Neutrophil (primary cell): ENCODE measurements around the gene CD8B.

Experiments used
- H3K27ac ChIP-seq: fragments of 200-600 bp; sonication (generic); 2 replicates; pipeline ENCODE4 v1.5.1; 2016; ENCODE audit warnings: mild to moderate bottlenecking, moderate library complexity
- H3K27me3 ChIP-seq: fragments of 200-600 bp; sonication (generic); 2 replicates; pipeline ENCODE4 v1.6.0; 2016; ENCODE audit warnings: mild to moderate bottlenecking
- H3K36me3 ChIP-seq: fragments of 200-600 bp; sonication (generic); 2 replicates; pipeline ENCODE4 v1.5.1; 2017
- H3K4me1 ChIP-seq, 2 experiments: fragments of 200-600 bp in 1 of 2; sonication (generic) in 1 of 2; 1 replicate in 1 of 2; 2 replicates in 1 of 2; pipeline versions ENCODE4 v1.5.1 to v1.6.1; 2013 to 2016; ENCODE audit warnings: low read depth in 1 of 2, low read length in 1 of 2, mild to moderate bottlenecking in 1 of 2, moderate library complexity in 1 of 2; ENCODE audit not compliant: control insufficient read depth in 1 of 2, insufficient read depth in 1 of 2
- H3K4me3 ChIP-seq, 2 experiments: fragments of 200-600 bp in 1 of 2; sonication (generic) in 1 of 2; 1 replicate in 1 of 2; 2 replicates in 1 of 2; pipeline ENCODE4 v1.5.1; 2013 to 2016; ENCODE audit warnings: low read depth in 1 of 2, low read length in 1 of 2, mild to moderate bottlenecking in 1 of 2, moderate library complexity in 1 of 2
- H3K9me3 ChIP-seq: fragments of 200-600 bp; sonication (generic); 2 replicates; pipeline ENCODE4 v1.5.1; 2016
- TF ChIP-seq, protein P1 (sequence below): fragments of 200-600 bp; sonication (generic); IDR thresholded peaks from 2 replicates; pipeline ENCODE4 v1.5.1; 2016; ENCODE audit warnings: antibody characterized with exemption

Gene CD8B

DNA sequence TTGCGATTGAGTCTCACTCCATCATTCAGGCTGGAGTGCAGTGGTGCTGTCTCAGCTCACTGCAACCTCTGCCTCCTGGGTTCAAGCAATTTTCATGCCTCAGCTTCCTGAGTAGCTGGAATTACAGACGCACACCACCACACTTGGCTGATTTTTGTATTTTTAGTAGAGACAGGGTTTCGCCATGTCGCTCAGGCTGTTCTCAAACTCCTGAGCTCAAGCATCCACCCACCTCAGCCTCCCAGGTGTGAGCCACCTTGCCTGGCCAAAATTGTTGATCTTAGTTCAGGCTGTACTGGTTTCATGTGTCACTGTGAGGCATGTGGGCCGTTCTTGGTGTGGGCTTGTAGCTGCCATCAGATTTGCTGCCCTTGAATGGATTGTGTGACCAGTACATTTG is 89.1 kb downstream of the CD8B start:
- Histone ChIP-seq H3K4me1 (peaks cover 0 to 7% of the 10 kb centered on the region in 2 experiments), H3K4me3 (no peak overlapping the region), H3K36me3 (peaks cover 87% of the 10 kb centered on the region), H3K27me3 (no peaks in the 10 kb centered on the region), H3K9me3 (no peaks in the 10 kb centered on the region), H3K27ac (no peak overlapping the region)
- TF ChIP-seq, protein P1, sequence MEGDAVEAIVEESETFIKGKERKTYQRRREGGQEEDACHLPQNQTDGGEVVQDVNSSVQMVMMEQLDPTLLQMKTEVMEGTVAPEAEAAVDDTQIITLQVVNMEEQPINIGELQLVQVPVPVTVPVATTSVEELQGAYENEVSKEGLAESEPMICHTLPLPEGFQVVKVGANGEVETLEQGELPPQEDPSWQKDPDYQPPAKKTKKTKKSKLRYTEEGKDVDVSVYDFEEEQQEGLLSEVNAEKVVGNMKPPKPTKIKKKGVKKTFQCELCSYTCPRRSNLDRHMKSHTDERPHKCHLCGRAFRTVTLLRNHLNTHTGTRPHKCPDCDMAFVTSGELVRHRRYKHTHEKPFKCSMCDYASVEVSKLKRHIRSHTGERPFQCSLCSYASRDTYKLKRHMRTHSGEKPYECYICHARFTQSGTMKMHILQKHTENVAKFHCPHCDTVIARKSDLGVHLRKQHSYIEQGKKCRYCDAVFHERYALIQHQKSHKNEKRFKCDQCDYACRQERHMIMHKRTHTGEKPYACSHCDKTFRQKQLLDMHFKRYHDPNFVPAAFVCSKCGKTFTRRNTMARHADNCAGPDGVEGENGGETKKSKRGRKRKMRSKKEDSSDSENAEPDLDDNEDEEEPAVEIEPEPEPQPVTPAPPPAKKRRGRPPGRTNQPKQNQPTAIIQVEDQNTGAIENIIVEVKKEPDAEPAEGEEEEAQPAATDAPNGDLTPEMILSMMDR = no peak

DNA sequence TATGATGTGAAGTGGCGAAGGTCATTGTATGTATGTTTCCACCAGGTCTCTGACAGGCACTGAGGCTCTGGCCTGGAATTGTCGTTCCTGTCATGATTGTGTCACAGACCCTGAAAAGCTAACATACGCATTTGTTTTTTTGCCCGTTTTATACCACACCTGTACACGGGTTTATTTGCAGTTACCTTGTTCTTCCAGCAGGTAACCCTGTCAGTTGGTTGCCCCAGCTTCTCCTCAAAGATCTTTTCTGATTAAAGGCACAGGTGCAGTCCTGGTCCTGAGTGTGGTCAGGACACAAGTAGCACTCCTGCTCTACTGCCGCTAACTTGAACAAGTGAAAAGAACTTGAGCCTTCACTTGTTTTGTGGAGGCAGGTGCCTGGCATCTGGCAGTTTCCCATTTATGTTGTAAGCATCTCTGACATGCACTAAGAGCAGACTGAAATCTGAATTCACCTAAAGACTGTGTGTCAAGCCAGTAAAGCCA is 90.8 kb downstream of the CD8B start:
- TF ChIP-seq, protein P1 = no peak
- Histone ChIP-seq H3K4me1 (no peaks in the 10 kb centered on the region), H3K27me3 (no peaks in the 10 kb centered on the region), H3K9me3 (no peaks in the 10 kb centered on the region), H3K27ac (no peak overlapping the region), H3K4me3 (no peak overlapping the region), H3K36me3 (peaks cover 98% of the 10 kb centered on the region)

DNA sequence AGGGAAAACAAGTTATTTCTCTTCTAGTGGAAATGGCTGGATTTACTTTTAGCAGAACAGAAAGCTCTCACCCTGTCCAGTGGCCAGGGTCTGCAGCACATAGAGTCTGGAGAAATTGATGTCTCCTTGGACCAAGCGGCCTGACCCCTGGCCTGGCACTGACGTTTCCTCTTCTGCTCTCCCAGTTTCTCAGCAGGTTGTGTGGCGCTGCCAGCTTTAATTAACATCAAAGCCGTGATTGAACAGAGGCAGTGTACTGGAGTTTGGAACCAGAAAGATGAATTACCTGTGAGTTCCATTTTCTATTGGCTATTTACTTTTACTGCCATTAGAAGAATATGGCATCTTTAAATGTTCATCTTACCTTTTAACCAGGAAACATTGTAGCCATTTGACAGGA is 91.8 kb downstream of the CD8B start:
- Histone ChIP-seq H3K4me1 (no peaks in the 10 kb centered on the region), H3K36me3 (peaks cover 95% of the 10 kb centered on the region), H3K9me3 (no peaks in the 10 kb centered on the region), H3K27me3 (no peaks in the 10 kb centered on the region), H3K4me3 (no peak overlapping the region), H3K27ac (no peak overlapping the region)
- TF ChIP-seq, protein P1 = no peak

GRCh38 chr2:86768189-86768949 is 93.3 kb downstream of the CD8B start:
- H3K27ac ChIP-seq = no peak overlapping the region
- no peak overlapping the region for H3K4me3 ChIP-seq
- no peaks in the 10 kb centered on the region for H3K4me1 ChIP-seq
- H3K36me3 ChIP-seq = peaks cover 80% of the 10 kb centered on the region
- no peaks in the 10 kb centered on the region for H3K27me3 ChIP-seq
- TF ChIP-seq, protein P1 = no peak
- H3K9me3 ChIP-seq = no peaks in the 10 kb centered on the region
